ENCODE data around the gene UBE2H.
"Not testable (repeated sequence)": the region's sequence is repeated elsewhere in the genome, so short reads cannot be mapped to it uniquely, and the experiment has no call there.

Gene UBE2H

DNA sequence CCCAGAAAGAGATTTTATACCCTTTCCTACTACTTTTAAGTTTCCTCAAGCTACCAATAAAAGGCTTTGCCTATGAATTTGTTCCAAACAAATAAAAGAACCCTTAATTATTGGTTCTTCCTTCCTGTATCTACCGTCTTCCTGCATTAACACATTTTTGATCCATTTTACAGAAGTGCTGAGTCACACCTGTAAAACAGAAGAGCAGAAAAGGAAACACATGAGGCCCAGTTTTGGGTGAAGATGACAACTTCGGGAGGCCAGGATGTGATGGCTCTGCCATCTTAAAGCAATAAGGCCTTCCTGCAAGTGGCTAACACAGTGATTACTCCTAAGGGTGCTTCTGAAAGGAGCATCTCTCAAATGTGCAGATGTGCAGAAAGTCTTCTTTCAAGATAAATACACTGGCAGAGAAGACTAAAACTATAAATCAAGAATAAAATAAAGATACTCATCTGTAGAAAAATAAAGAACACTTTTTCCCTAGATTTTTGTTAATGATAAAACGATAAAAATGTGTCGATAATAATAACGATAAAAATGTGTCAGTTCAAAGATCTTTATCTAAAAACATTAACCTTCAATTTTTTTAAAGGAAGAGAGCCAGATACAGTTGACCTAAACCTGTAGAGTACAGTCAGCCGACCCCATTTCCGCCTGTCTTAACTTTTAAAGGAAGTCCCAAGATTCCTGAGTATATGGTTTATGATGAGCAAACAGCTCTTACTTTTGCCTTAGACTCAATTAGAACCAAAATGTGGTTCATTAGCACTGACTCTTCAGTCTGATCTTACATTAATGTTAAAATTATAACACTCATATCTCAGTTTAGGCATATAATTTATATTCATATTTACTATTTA lies 108.6 kb downstream of the UBE2H start:
- no peak for DNase-seq (ENCODE audit: low spot score)

DNA sequence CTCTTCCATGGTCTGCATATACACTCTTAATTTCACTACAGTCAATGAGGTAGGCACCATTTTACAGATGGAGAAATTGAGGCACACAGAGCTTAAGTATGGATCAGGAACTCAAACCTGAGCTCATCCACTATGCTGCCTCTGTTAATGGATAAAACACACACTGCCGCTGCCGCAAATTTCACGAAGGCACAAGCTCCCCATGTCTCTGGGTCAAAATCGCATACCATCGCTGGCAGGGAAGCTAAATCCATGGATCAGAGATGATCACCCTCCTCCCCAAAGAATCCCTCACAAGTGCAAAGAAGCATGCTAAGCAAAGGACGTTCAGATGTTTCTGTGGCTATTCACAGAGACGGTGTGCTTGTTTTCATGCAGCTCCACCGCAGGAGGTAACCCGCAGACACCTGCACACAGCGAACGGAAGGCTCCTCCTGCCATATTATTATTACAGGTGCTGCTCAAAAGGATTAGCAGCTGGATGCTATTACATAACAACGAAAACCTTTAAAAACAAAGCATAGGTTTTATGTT lies 109.3 kb downstream of the UBE2H start:
- no peak for DNase-seq (ENCODE audit: low spot score)

- DNase-seq (ENCODE audit: low spot score): no peak
Measured at GRCh38 chr7:129841465-129841864, 111.3 kb downstream of the UBE2H start.

DNA sequence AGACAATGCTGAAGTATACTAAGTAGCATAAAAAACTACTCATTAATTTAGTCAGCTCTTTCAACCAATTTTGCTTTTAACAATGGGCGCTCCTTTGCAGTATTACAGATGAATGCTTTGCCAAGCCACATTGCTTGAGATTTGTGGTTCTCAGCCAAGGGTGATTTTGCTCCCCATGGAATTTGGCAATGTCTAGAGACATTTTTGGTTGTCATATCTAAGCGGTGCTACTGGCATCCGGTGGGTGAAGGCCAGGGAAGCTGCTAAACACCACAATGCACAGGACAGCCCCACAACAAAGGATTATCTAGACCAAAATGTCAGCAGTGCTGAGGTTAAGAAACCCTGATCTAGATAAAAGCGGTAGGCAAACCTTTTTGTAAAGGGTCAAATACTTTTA lies 112.0 kb downstream of the UBE2H start:
- DNase-seq (ENCODE audit: low spot score): peak; percentile 52

DNA sequence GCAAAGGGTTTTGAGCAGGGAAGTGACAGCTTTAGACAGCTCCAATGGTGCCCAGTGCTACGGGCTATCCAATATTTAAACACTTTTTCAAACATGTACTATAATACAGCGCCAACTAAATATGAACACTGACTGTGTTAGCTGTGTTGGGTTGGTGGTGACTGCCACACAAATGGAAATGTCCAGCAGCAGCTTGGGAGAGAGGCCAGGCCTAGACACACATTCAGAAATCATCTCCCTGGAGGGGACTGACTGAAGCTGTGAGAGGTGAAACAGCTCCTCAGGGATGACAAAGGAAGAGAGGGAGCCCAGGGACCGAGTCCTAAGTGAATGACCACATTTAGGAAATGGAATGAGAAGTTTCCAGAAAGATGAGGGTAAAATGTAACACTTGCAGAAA lies 115.8 kb downstream of the UBE2H start:
- no peak for DNase-seq (ENCODE audit: low spot score)

DNA sequence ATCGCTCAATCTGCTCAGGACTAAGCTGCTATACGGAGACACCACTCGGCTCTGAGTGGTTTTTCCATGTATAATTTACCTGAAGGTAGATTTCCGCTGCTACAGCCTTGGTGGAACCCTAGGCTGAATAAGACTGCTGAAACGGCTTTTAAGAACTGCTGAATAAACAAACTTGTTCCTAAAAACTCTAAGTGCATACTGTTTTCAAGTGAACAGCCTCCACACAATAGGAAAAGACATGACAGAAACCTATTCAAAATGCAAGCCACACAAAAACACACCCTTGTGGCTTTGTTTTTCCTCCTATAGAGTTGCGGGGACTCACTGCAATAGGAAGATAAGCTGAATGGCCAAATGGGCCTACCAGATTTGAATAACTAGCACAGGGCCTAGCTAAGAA lies 117.2 kb downstream of the UBE2H start:
- DNase-seq (ENCODE audit: low spot score): no peak

GRCh38 chr7:129833353-129833752 lies 119.4 kb downstream of the UBE2H start:
- not testable (repeated sequence) for DNase-seq (ENCODE audit: low spot score)

GRCh38 chr7:129832701-129833227 lies 120.0 kb downstream of the UBE2H start:
- no peak for DNase-seq (ENCODE audit: low spot score)

- DNase-seq (ENCODE audit: low spot score): no peak
Measured at GRCh38 chr7:129832282-129832681, 120.5 kb downstream of the UBE2H start.

DNA sequence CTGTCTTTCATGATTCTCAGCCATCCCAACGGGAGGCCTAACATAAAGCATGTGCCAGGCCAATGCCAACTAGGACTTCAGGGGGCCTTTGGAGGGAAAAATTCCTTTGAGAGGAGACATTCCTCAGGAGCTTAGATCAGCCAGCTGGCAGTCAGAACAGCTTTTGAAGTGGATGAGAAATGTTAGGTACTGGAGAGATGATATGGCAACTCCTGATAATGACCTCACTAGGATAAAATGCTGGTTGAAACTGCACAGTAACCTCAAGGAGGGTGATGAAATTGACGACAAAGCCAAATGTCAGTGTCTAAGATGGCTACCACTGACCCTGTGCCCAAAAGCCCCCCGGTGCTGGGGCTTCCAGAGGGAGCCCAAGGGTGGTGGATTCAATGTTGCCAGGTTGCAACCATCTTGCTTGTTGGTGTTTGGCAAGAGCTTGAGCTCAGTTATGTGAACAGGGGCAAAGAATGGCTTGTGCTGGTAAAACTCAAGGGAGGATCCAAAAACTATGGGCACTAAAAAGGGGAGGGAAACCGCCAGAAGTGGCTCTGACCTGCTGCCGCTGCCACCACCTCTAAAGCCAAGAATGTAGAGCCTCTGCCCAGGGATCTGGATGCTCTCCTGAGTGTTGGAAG lies 121.2 kb downstream of the UBE2H start:
- DNase-seq (ENCODE audit: low spot score): peak; percentile 88

GRCh38 chr7:129830949-129831348 lies 121.8 kb downstream of the UBE2H start:
- no peak for DNase-seq (ENCODE audit: low spot score)

- DNase-seq (ENCODE audit: low spot score): peak; percentile 69
Measured at GRCh38 chr7:129829737-129830631, 122.8 kb downstream of the UBE2H start.

GRCh38 chr7:129828989-129829736 lies 123.6 kb downstream of the UBE2H start:
- no peak for DNase-seq (ENCODE audit: low spot score)

- DNase-seq (ENCODE audit: low spot score): no peak
Measured at GRCh38 chr7:129828078-129828762, 124.5 kb downstream of the UBE2H start.

DNA sequence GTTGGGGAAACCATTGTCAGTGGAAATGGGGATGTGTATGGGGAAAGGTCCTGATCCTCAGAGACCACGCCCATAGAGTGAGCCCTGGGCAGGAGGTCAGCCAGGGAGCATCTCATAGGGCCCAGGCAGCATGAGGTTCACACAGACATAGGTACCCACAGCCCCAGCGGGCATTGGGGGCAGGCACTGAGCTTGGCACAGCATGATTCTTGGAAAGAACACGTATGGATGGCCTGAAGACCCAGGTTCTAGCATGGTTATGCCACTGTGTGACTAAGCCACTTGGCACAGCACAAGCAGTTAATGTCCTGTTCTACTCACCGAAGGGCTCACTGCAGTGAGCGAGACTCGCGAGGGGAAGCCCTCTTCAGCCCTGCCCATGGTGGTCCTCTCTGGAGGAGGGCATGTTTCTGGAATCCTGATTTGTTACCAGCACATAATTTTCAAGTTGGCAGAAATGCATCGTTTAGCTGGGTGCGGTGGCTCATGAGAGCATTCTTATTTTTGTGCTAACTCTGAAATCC lies 125.2 kb downstream of the UBE2H start:
- DNase-seq (ENCODE audit: low spot score): no peak

DNA sequence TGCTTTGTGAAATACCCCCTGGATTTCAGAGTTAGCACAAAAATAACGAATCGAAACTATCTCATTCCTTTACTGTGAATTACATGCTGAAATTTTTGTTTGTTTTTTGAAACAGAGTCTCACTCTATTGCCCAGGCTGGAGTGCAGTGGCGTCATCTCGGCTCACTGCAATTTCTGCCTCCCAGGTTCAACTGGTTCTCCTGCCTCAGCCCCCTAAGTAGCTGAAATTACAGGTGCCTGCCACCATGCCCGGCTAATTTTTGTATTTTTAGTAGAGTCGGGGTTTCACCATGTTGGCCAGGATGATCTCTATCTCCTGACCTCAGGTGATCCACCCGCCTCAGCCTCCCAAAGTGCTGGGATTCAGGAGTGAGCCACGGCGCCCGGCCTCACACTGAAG lies 125.9 kb downstream of the UBE2H start:
- not testable (repeated sequence) for DNase-seq (ENCODE audit: low spot score)

- DNase-seq (ENCODE audit: low spot score): peak; percentile 86
Measured at GRCh38 chr7:129825209-129825970, 127.4 kb downstream of the UBE2H start.

GRCh38 chr7:129824291-129825208 lies 128.2 kb downstream of the UBE2H start:
- peak; percentile 20 for DNase-seq (ENCODE audit: low spot score)

Data from AG08395 (cell line).